HG03045 (cell line): Measurements from ENCODE around the gene MANBA.
A peak's percentile ranks its signal among the peaks of the same experiment; 100 is the strongest.
"Not testable (repeated sequence)": the region's sequence is repeated elsewhere in the genome, so short reads cannot be mapped to it uniquely, and the experiment has no call there.

Experiments used
- ATAC-seq: cut with Tn5 transposase; IDR thresholded peaks from one replicate; pipeline ENCODE4 v1.9.1; 2021; ENCODE audit warnings: mild to moderate bottlenecking, moderate library complexity; ENCODE audit not compliant: unreplicated experiment

MANBA gene

DNA sequence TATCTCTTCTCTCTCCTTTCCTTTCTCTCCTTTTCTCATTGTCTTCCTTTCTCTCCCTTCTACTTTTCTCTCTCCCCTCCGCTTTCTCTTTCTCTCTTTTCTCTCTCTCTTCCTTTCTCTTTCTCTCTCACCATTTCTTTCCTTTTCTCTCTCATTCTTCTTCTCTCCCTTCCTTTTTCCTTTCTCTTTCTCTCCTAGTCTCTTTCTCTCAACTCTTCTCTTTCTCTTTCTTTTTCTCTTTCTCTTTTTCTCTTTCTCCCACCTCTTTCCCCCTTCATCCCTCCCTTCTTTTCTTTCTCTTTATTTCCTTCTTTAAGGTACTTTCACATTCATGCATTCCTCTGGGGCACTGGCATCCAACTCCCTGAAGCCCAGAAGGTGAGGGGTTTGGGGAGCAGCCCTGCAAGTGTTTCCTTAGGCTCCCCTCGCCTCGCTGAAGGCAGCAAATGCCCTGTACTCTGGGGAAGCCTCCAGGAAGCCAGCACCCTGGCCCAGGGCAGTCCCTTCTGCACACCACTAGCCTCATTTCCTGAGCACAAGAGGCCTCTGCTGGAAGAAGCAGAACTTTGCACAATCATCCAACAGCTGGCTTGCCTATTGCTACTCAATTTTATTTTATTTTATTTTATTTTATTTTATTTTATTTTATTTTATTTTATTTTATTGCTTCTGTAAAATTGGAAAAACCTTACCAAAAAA lies 135.4 kb downstream of the MANBA start:
- peak; percentile 80 for ATAC-seq

GRCh38 chr4:102624505-102624904 lies 136.3 kb downstream of the MANBA start:
- no peak for ATAC-seq

DNA sequence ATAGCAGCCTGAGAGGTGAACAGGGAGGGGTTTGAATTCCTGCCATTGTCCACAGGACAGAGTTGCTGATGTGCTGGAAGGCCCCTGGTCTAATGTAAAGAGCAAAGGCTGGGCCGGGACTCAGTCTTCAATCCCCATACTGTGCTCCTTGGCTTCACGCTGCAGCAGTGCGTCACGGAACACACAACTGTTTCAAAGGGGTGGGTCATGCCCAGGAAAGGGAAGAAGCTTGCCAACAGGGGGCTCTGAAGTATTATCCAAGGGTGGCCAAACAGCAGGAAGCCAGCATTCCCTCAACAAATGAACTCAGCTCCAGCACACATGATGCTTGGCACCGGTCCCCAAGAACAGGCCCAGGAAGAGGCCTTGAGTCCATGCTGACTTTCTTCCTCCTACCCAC lies 137.1 kb downstream of the MANBA start:
- no peak for ATAC-seq

DNA sequence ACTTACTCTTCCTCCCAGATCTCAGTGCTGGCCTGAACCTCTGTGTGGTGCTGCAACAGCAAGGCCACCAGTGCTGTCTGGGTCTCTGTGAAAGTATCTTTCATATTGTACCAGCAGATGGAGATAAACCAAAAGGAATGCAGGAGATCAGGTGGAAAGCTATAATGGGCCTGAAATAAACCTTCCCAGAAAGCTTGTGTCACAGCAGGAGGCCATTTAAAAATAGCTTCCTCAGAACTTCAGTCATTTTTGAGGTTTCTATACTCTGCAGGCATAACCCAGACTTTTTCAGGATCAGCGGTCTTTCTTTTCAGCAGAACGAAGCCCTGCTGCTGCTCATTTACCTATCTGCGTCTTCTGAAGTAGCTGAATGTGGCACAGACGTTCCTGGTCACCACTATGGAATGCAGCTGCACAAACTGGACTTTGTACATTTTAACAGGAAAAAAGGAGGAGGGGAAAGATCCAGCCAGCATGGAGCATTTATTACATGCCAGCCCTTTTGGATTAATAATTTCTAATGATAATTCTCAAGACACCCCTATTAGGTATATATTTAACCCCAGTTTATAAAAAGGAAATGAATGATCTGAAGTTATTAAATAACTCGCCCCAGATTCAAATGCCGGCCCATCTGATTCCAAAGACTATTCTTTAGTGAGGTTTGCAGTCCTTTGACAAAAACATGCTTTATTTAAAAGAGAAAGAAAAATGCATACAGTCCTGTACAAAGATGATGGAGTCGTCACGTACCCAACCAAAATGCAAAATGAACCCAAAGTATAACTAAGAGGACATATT lies 139.9 kb downstream of the MANBA start:
- ATAC-seq = no peak

GRCh38 chr4:102619776-102620631 lies 140.8 kb downstream of the MANBA start:
- not testable (repeated sequence) for ATAC-seq

DNA sequence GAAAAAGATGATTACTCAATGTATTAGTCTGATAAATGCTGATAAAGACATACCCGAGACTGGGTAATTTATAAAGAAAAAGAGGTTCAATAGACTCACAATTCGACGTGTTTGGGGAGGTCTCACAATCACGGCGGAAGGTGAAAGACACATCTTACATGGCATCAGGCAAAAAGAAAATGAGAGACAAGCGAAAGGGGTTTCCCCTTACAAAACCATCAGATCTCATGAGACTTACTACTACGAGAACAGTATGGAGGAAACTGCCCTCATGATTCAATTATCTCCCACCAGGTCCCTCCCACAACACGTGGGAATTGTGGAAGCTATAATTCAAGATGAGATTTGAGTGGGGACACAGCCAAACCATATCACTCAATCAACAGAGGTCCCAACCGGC lies 141.7 kb downstream of the MANBA start:
- ATAC-seq = not testable (repeated sequence)

- ATAC-seq = no peak
These were observed 144.1 kb downstream of the MANBA start for GRCh38 chr4:102616636-102617035.

- no peak for ATAC-seq
These were observed 146.0 kb downstream of the MANBA start for GRCh38 chr4:102614801-102615200.

- no peak for ATAC-seq
These were observed 147.9 kb downstream of the MANBA start for GRCh38 chr4:102612824-102613366.

- ATAC-seq = no peak
These were observed 148.6 kb downstream of the MANBA start for GRCh38 chr4:102612210-102612609.

DNA sequence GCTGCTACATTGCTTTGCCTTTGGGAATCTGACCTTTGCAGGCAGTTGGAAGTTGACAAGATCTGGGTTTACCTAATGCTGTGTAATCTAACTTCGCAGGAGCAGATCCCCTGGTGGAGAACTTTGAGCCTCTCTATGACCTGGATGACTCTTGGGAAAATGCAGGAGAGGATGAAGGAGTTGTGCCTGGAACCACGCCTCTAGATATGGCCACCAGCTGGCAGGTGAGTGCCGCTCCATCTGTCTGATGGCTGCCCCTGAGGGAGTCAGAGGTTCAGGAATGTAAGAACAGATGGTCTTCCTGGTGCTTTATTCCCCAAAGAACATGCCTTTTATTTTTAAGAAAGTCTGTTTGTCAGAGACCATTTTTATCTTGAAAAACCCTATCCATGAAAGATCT lies 150.3 kb downstream of the MANBA start:
- ATAC-seq = no peak

DNA sequence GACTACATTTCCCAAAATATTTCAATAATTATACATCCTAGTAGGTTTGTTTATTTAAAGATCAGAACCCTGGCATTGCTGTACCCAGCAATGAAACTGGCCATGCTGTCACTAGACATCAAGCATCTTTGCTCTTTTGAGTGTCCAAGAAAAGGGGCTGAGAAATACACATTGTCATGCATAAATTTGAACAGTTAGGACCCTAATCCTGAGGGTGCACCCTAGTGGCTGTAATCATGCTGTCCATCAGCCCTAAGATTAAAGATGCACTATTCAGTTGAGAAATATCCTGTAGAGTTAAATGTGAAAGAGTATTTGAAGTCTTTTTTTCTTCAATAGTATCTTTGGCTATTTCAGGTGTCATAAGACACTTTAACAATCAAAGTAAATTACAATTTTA lies 150.8 kb downstream of the MANBA start:
- ATAC-seq = no peak

DNA sequence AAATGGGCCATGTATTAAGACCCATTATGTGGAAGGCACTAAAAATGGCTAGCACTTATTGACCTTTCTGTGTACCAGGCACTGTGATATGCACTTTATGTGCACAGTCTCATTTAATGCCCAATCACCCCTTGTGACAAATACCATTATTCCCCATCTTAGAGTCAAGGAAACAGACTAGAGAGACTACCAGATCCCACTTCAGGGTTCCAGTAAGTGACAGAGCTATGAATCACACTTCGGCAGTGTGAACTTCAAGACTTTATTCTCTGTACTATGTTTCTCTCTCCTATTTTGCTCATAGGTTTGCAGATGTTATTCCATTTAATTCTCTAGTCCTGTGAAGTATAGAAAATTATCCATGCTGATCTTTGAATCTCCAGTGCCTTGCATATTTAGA lies 152.6 kb downstream of the MANBA start:
- ATAC-seq = no peak

- no peak for ATAC-seq
These were observed 153.8 kb downstream of the MANBA start for GRCh38 chr4:102606846-102607450.

DNA sequence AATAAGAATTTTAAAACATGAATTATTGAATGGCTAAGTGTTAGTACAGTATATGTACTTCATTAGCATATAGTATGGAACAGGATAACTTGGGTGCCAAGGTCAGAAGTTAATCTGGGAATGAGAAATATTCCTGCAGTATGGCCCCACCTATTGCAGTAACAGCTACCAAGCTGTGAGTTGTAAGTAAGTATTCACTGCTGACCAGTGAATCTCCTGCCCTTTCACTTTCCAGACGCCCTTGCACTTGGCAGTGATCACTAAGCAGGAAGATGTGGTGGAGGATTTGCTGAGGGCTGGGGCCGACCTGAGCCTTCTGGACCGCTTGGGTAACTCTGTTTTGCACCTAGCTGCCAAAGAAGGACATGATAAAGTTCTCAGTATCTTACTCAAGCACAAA lies 154.5 kb downstream of the MANBA start:
- no peak for ATAC-seq

GRCh38 chr4:102604222-102604940 lies 156.4 kb downstream of the MANBA start:
- ATAC-seq = no peak

- no peak for ATAC-seq
These were observed 159.1 kb downstream of the MANBA start for GRCh38 chr4:102601586-102602227.

DNA sequence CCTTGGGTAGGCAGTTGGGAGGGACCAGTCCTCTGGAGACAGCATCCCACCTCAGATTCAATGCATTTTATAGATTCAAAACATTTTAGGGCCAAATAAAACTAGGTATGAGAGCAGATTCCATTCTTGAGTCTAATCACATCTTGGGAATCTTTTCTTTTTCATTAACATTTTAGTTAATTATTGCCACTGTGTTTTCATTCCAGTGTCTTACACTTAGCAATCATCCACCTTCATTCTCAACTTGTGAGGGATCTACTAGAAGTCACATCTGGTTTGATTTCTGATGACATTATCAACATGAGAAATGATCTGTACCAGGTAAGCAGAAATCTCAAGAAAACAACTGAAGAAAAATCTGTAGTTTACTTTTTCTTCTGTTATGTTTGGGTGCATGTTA lies 160.1 kb downstream of the MANBA start:
- ATAC-seq = no peak

GRCh38 chr4:102599886-102600285 lies 160.9 kb downstream of the MANBA start:
- no peak for ATAC-seq

DNA sequence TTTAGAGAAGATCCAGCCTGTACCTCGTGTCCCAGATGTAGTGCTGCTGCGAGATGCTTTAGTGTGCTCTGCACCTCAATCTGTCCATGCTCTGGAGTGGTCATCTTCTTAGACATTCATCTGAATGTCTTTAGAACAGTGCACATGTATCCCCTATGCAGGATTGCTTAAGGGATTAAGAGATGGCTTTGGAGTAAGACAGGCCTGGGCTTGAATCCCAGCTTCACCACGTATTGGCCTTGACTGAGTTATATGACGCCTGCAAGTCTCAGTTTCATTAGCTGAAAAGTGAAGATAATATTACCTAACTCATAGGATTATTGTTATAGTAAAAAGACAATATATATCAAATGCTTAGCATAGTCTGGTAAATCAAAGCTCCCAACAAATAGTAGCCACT lies 161.3 kb downstream of the MANBA start:
- peak; percentile 21 for ATAC-seq
